A549 (cell line): ENCODE data around the gene CEMP1. TPM values are rescaled to one million over a fixed set of nuclear protein-coding genes. Genes with fewer than 3 reads are reported as not detected.

Experiments used
- ATAC-seq, 2 experiments: fragments of 200-7000 bp in 1 of 2; fragments of >200 bp in 1 of 2; cut with Nextera tagmentation in 1 of 2; cut with Tn5 transposase in 1 of 2; 3 replicates each; pipeline versions ENCODE4 v1.8.0 to v1.9.1; 2018 to 2020; ENCODE audit warnings: mild to moderate bottlenecking in 1 of 2, moderate library complexity in 1 of 2
- CTCF ChIA-PET: fragments of 300-600 bp; sonication (Branson Sonifier 250); formaldehyde crosslinking; extraction: SDS; loops from one replicate; lab custom pipeline; 2021; ENCODE audit warnings: antibody characterized with exemption, inconsistent platforms; lab: Yijun Ruan, JAX
- POLR2A ChIA-PET: fragments of 350-600 bp; formaldehyde crosslinking; extraction: SDS; loops from one replicate; lab custom pipeline; 2021; ENCODE audit warnings: antibody characterized with exemption, inconsistent platforms; lab: Yijun Ruan, JAX
- DNase-seq, 2 experiments: peaks; one replicate each; pipeline versions ENCODE4 v3.0.0 to v3.0.0-alpha.2; 2011 to 2016; ENCODE audit warnings: low read depth in 1 of 2, low spot score in 1 of 2
- FAIRE-seq: peaks from 2 replicates; lab custom pipeline; 2011; peaks lifted over from hg19 to GRCh38; lab: Jason Lieb, UNC
- H3K27ac ChIP-seq, 2 experiments: fragments of >200 bp; sonication (Bioruptor Twin); formaldehyde crosslinking; 3 replicates each; pipeline ENCODE4 v1.5.1; 2016 to 2017
- H3K4me1 ChIP-seq: fragments of >200 bp; sonication (Bioruptor Twin); formaldehyde crosslinking; 3 replicates; pipeline ENCODE4 v1.6.1; 2016
- H3K4me2 ChIP-seq: fragments of >200 bp; sonication (Bioruptor Twin); formaldehyde crosslinking; 3 replicates; pipeline ENCODE4 v1.6.1; 2016
- H3K4me3 ChIP-seq: fragments of >200 bp; sonication (Bioruptor Twin); formaldehyde crosslinking; 3 replicates; pipeline ENCODE4 v1.5.1; 2016
- H3K9me3 ChIP-seq: fragments of >200 bp; sonication (Bioruptor Twin); formaldehyde crosslinking; 3 replicates; pipeline ENCODE4 v1.6.1; 2016
- BHLHE40 ChIP-seq: IDR thresholded peaks from 2 replicates; pipeline ENCODE4 v1.6.1; 2012; ENCODE audit warnings: low read depth, low read length, inconsistent platforms
- CBX2 ChIP-seq: fragments of 200-600 bp; sonication (generic); IDR thresholded peaks from 2 replicates; pipeline ENCODE4 v1.6.1; 2016; ENCODE audit warnings: low read depth, mild to moderate bottlenecking, borderline replicate concordance
- CBX8 ChIP-seq: fragments of 200-600 bp; sonication (generic); IDR thresholded peaks from 2 replicates; pipeline ENCODE4 v1.6.1; 2016
- CHD4 ChIP-seq: fragments of 200-600 bp; sonication (generic); IDR thresholded peaks from 2 replicates; pipeline ENCODE4 v1.6.1; 2016; ENCODE audit warnings: antibody characterized with exemption, mild to moderate bottlenecking, borderline replicate concordance
- ESRRA ChIP-seq: fragments of 150-350 bp; IDR thresholded peaks from 2 replicates; pipeline ENCODE4 v1.6.1; 2014; ENCODE audit warnings: mild to moderate bottlenecking, low read length, borderline replicate concordance
- FOSB ChIP-seq: fragments of 250-450 bp; sonication (Bioruptor Pico); IDR thresholded peaks from 2 replicates; pipeline ENCODE4 v1.5.0; 2020; ENCODE audit warnings: mild to moderate bottlenecking, moderate library complexity
- FOXS1 ChIP-seq: fragments of 250-450 bp; sonication (Bioruptor Pico); IDR thresholded peaks from 2 replicates; pipeline ENCODE4 v1.5.0; 2020; ENCODE audit warnings: mild to moderate bottlenecking, moderate library complexity
- HDAC2 ChIP-seq: fragments of 200-600 bp; sonication (generic); IDR thresholded peaks from 2 replicates; pipeline ENCODE4 v1.6.1; 2016
- HOXB5 ChIP-seq: fragments of 250-450 bp; sonication (Bioruptor Pico); IDR thresholded peaks from 2 replicates; pipeline ENCODE4 v1.5.0; 2020; ENCODE audit warnings: mild to moderate bottlenecking, moderate library complexity
- NFE2L2 ChIP-seq: fragments of 150-350 bp; conservative IDR thresholded peaks from 2 replicates; pipeline ENCODE4 v1.6.1; 2014; ENCODE audit warnings: low read length
- NPAS2 ChIP-seq: fragments of 250-450 bp; sonication (Bioruptor Pico); IDR thresholded peaks from 2 replicates; pipeline ENCODE4 v1.8.0; 2022; ENCODE audit warnings: mild to moderate bottlenecking, moderate library complexity, borderline replicate concordance
- NR3C1 ChIP-seq: fragments of >200 bp; sonication (Bioruptor Twin); formaldehyde crosslinking; IDR thresholded peaks from 3 replicates; pipeline ENCODE4 v1.6.1; 2017
- PHF8 ChIP-seq: fragments of 200-600 bp; sonication (generic); IDR thresholded peaks from 2 replicates; pipeline ENCODE4 v1.6.1; 2016; ENCODE audit warnings: low read depth, mild to moderate bottlenecking, antibody characterized with exemption, moderate library complexity, borderline replicate concordance
- RFX5 ChIP-seq: fragments of 450-650 bp; IDR thresholded peaks from 2 replicates; pipeline ENCODE4 v1.7.1; 2014; ENCODE audit warnings: antibody characterized with exemption, mild to moderate bottlenecking, moderate library complexity
- RNF2 ChIP-seq: fragments of 200-600 bp; sonication (generic); IDR thresholded peaks from 2 replicates; pipeline ENCODE4 v1.6.1; 2016; ENCODE audit warnings: low read depth, mild to moderate bottlenecking, antibody characterized with exemption, moderate library complexity, borderline replicate concordance
- TP53 ChIP-seq: fragments of 250-450 bp; sonication (Bioruptor Pico); IDR thresholded peaks from 2 replicates; pipeline ENCODE4 v1.5.0; 2021; ENCODE audit warnings: mild to moderate bottlenecking, moderate library complexity
- WGBS: methylation state at CpG from one replicate; pipeline ENCODE4 v1.1.6; 2017; ENCODE audit errors: missing lambda C conversion rate; 5-methylcytosine and 5-hydroxymethylcytosine counted together
- polyA plus RNA-seq, 4 experiments: library from polyadenylated mRNA; depleted of rRNA in 3 of 4; stranded (reverse); fragments of >200 nt; fragmentation: RNase III in 1 of 4; extraction: RNeasy Plus Mini Kit Qiagen cat#74134 plus additional on column Dnase treatment in 1 of 4; gene quantifications; 2 replicates in 3 of 4; 3 replicates in 1 of 4; pipeline ENCODE4 v1.2.3, GENCODE V29; 2011 to 2017
- TF ChIP-seq, protein P1 (sequence below): fragments of 150-350 bp; IDR thresholded peaks from 2 replicates; pipeline ENCODE4 v1.6.1; 2014; ENCODE audit warnings: low read depth, mild to moderate bottlenecking, low read length
- TF ChIP-seq, protein P2 (sequence below): fragments of 200-600 bp; sonication (generic); IDR thresholded peaks from 2 replicates; pipeline ENCODE4 v1.6.1; 2016; ENCODE audit warnings: antibody characterized with exemption, mild to moderate bottlenecking, moderate library complexity
- TF ChIP-seq, protein P3 (sequence below): fragments of 250-450 bp; sonication (Bioruptor Pico); IDR thresholded peaks from 2 replicates; pipeline ENCODE4 v1.5.0; 2021; ENCODE audit warnings: mild to moderate bottlenecking, moderate library complexity, borderline replicate concordance
- TF ChIP-seq, protein P4 (sequence below): fragments of 450-650 bp; IDR thresholded peaks from 2 replicates; pipeline ENCODE4 v1.6.1; 2014; ENCODE audit warnings: antibody characterized with exemption

The CEMP1 gene
- polyA plus RNA-seq, 2 of the 4 experiments (the other 2 are of a cell fraction), result not detected

DNA sequence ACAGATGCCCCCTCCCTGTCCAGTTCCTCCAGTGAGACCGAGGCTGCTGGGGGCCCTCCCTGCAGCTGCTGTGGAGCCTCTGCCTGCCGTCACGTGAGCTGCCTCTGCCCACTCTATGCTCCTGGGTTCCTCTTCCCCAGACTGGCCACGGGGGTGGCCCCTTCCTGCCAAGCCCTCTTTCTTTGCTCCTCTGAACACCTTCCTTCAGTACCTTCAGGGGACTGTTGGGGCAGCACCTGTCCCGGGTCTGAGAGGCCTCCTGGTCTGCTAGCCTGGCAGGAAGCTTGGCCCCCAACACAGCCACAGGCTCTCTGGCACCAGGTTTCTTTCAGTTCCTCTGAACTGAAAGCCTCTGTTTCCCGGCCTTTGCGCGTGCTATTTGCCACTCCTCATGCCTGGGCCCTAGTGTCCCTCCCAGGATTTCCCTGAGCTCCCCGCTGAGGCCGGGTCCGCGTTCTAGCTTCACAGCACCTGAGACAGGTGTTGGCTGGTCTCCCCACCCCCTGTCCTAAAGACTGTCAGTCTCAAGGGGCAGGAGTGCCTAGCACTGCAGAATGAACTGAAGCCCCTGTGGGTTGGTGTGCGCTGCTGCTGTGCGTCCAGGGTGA lies 24.1 kb downstream of the CEMP1 start:
- POLR2A ChIA-PET, result no interaction called here
- no peak for FAIRE-seq
- no peak for DNase-seq
- Histone ChIP-seq H3K4me1 (peaks cover 11% of the 10 kb centered on the region), H3K9me3 (no peaks in the 10 kb centered on the region), H3K27ac (no peak overlapping the region), H3K4me3 (no peak overlapping the region), H3K4me2 (no peak overlapping the region)
- TF ChIP-seq CHD4 (no peak), TP53 (CRISPR knock-in tag) (no peak), FOSB (CRISPR knock-in tag) (no peak)
- peak; percentile 14 to 33; a peak in 1 of 6 replicates for ATAC-seq
- WGBS, result 85% methylated on average over 12 of the region's 14 CpGs
- CTCF ChIA-PET, result interaction anchor here (2.7 kb wide), 1 partner anchor 33 kb away, joined by 7 read pairs; the partner anchor contains the start of gene TBC1D24

DNA sequence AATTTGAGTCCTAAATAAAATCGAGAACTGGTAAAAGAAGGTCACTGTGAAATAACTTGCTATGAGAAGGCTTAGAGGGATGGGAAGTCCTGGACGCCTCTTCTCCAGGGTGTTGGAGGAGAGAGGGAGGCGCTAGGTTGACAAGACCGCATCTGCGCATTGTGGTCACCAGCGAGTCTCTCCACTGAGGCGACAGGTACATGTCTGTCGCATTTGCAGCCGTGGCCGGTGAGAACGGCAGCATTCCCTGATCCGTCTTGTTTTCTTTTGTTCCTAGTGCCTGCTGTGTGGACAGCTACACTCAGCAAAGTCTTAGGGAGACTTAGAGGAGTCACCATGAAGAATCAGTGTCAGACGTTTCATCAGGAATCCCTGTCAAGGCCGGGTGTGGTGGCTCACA lies 25.5 kb downstream of the CEMP1 start:
- Histone ChIP-seq H3K9me3 (no peaks in the 10 kb centered on the region), H3K4me1 (peaks cover 16% of the 10 kb centered on the region), H3K4me2 (no peak overlapping the region), H3K27ac (no peak overlapping the region), H3K4me3 (no peak overlapping the region)
- FAIRE-seq (no peak), ATAC-seq (no peak), DNase-seq (no peak)
- WGBS, result 84% methylated on average over 14 of the region's 14 CpGs
- TF ChIP-seq RNF2 (no peak), FOXS1 (CRISPR knock-in tag) (no peak), CHD4 (no peak), HDAC2 (no peak), NFE2L2 (no peak), NPAS2 (CRISPR knock-in tag) (no peak), FOSB (CRISPR knock-in tag) (no peak)
- TF ChIP-seq, protein P1, sequence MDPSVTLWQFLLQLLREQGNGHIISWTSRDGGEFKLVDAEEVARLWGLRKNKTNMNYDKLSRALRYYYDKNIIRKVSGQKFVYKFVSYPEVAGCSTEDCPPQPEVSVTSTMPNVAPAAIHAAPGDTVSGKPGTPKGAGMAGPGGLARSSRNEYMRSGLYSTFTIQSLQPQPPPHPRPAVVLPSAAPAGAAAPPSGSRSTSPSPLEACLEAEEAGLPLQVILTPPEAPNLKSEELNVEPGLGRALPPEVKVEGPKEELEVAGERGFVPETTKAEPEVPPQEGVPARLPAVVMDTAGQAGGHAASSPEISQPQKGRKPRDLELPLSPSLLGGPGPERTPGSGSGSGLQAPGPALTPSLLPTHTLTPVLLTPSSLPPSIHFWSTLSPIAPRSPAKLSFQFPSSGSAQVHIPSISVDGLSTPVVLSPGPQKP, result no peak
- TF ChIP-seq, protein P2, sequence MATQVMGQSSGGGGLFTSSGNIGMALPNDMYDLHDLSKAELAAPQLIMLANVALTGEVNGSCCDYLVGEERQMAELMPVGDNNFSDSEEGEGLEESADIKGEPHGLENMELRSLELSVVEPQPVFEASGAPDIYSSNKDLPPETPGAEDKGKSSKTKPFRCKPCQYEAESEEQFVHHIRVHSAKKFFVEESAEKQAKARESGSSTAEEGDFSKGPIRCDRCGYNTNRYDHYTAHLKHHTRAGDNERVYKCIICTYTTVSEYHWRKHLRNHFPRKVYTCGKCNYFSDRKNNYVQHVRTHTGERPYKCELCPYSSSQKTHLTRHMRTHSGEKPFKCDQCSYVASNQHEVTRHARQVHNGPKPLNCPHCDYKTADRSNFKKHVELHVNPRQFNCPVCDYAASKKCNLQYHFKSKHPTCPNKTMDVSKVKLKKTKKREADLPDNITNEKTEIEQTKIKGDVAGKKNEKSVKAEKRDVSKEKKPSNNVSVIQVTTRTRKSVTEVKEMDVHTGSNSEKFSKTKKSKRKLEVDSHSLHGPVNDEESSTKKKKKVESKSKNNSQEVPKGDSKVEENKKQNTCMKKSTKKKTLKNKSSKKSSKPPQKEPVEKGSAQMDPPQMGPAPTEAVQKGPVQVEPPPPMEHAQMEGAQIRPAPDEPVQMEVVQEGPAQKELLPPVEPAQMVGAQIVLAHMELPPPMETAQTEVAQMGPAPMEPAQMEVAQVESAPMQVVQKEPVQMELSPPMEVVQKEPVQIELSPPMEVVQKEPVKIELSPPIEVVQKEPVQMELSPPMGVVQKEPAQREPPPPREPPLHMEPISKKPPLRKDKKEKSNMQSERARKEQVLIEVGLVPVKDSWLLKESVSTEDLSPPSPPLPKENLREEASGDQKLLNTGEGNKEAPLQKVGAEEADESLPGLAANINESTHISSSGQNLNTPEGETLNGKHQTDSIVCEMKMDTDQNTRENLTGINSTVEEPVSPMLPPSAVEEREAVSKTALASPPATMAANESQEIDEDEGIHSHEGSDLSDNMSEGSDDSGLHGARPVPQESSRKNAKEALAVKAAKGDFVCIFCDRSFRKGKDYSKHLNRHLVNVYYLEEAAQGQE, result no peak
- ChIA-PET CTCF (interaction anchor here (0.9 kb wide), 1 partner anchor 255 kb away, joined by 3 read pairs; no protein-coding TSS in a partner anchor), POLR2A (no interaction called here)

DNA sequence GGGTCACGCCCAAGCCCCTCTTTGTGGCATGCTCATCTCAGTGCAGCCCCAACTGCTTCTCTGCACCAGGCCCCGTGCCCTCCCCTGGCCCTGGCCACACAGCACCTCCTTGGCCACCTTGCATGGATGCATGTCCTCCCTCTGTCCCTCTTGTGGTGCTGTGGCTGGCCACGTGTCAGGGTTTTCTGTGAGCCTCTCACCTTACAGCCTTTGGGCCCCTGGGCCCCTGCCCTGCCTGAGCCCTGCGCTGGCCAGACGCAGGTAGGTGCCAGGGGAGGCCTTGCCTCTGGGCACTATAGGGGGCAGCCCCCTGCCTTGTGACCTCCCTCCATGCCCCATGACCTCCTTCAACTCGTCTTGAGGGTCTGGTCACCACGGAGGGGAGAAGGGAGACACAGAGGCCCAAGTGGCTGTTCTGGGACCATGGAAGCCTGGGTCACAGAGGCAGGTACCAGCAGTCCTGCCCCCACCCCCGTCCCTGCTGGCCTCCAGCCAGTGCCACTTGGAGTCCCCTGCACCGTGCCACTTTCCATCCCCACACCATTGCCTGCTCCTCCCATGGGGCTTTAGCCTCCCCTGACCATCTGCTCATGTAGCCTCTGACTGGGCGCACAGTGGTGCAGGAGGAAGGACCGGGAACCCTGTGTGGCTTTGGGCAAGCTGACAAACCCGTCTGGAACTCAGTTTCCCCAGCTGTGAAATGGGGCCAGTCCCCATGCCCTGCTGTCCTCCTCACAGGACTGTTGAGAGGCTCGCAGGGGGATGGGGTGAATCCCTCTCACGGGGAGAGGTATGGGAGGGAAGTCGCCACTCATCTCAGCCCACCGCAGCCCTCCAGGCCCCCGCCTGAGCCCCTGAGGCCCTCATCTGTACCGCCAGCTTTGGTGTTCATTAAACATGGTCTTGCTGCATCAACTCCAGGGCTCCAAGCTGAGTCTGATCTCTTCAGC lies 29.0 kb downstream of the CEMP1 start:
- Histone ChIP-seq H3K4me3 (no peak overlapping the region), H3K9me3 (no peaks in the 10 kb centered on the region), H3K4me1 (peaks cover 25% of the 10 kb centered on the region), H3K27ac (peak overlapping the region; percentile 28 to 65; a peak in 4 of 6 replicates), H3K4me2 (peak overlapping the region; percentile 46)
- CTCF ChIA-PET, result interaction anchor here (0.6 to 6.4 kb wide), 47 partner anchors 11 to 350 kb away, joined by 3 to 98 read pairs (median 4); partner anchors contain the start of genes ABCA3, AMDHD2, ATP6V0C and CCNF
- ATAC-seq (peak; percentile 19 to 25; a peak in 4 of 6 replicates), FAIRE-seq (no peak), DNase-seq (no peak)
- POLR2A ChIA-PET, result interaction anchor here (0.6 to 1.1 kb wide), 5 partner anchors 10 to 538 kb away, joined by 3 to 4 read pairs (median 3); partner anchors contain the start of genes ECI1 and RPS2
- 84% methylated on average over 15 of the region's 18 CpGs for WGBS
- no peak for TF ChIP-seq ESRRA
- no peak for TF ChIP-seq NR3C1
- no peak for TF ChIP-seq BHLHE40
- TF ChIP-seq, protein P1, result no peak
- no peak for TF ChIP-seq FOSB (CRISPR knock-in tag)
- TF ChIP-seq CBX2, result no peak
- TF ChIP-seq, protein P3, sequence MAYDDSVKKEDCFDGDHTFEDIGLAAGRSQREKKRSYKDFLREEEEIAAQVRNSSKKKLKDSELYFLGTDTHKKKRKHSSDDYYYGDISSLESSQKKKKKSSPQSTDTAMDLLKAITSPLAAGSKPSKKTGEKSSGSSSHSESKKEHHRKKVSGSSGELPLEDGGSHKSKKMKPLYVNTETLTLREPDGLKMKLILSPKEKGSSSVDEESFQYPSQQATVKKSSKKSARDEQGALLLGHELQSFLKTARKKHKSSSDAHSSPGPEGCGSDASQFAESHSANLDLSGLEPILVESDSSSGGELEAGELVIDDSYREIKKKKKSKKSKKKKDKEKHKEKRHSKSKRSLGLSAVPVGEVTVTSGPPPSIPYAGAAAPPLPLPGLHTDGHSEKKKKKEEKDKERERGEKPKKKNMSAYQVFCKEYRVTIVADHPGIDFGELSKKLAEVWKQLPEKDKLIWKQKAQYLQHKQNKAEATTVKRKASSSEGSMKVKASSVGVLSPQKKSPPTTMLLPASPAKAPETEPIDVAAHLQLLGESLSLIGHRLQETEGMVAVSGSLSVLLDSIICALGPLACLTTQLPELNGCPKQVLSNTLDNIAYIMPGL (CRISPR knock-in tag), result no peak
- TF ChIP-seq PHF8, result no peak
- TF ChIP-seq RFX5, result no peak
- TF ChIP-seq HOXB5 (CRISPR knock-in tag), result no peak
- TF ChIP-seq, protein P4, sequence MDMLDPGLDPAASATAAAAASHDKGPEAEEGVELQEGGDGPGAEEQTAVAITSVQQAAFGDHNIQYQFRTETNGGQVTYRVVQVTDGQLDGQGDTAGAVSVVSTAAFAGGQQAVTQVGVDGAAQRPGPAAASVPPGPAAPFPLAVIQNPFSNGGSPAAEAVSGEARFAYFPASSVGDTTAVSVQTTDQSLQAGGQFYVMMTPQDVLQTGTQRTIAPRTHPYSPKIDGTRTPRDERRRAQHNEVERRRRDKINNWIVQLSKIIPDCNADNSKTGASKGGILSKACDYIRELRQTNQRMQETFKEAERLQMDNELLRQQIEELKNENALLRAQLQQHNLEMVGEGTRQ, result no peak
- no peak for TF ChIP-seq CBX8
